ENCODE results near the gene ASGR2.

The ASGR2 gene

GRCh38 chr17:7058831-7059447 is 55.7 kb downstream of the ASGR2 start:
- DNase-seq, result no peak

- DNase-seq, result no peak
These were observed 58.2 kb downstream of the ASGR2 start for GRCh38 chr17:7056386-7056785.

Data from GF-D8 (cell line).